ENCODE results near the gene LCLAT1.

The LCLAT1 gene

GRCh38 chr2:30680121-30680520 is 233.1 kb downstream of the LCLAT1 start:
- no peak for DNase-seq

GRCh38 chr2:30681022-30681421 is 234.0 kb downstream of the LCLAT1 start:
- no peak for DNase-seq

GRCh38 chr2:30683236-30683956 is 236.3 kb downstream of the LCLAT1 start:
- DNase-seq = no peak

- DNase-seq = no peak
Measured at GRCh38 chr2:30684026-30684425, 237.0 kb downstream of the LCLAT1 start.

- no peak for DNase-seq
Measured at GRCh38 chr2:30684516-30684915, 237.5 kb downstream of the LCLAT1 start.

GRCh38 chr2:30684996-30685395 is 237.9 kb downstream of the LCLAT1 start:
- no peak for DNase-seq

- no peak for DNase-seq
Measured at GRCh38 chr2:30686000-30686399, 239.0 kb downstream of the LCLAT1 start.

GRCh38 chr2:30686669-30687068 is 239.6 kb downstream of the LCLAT1 start:
- DNase-seq = no peak

GRCh38 chr2:30688956-30689401 is 241.9 kb downstream of the LCLAT1 start:
- no peak for DNase-seq

GRCh38 chr2:30689496-30690125 is 242.6 kb downstream of the LCLAT1 start:
- no peak for DNase-seq

GRCh38 chr2:30690126-30690561 is 243.1 kb downstream of the LCLAT1 start:
- DNase-seq = no peak

- DNase-seq = no peak
Measured at GRCh38 chr2:30691091-30691947, 244.3 kb downstream of the LCLAT1 start.

GRCh38 chr2:30691948-30692828 is 245.1 kb downstream of the LCLAT1 start:
- no peak for DNase-seq

- no peak for DNase-seq
Measured at GRCh38 chr2:30692829-30693275, 245.8 kb downstream of the LCLAT1 start.
